GM23248 (cell line): Measurements from ENCODE around the gene SCGN.

Experiments used
- EZH2 ChIP-seq: fragments of 200-600 bp; sonication (generic); IDR thresholded peaks from 2 replicates; pipeline ENCODE4 v1.6.1; 2018; ENCODE audit warnings: antibody characterized with exemption, mild to moderate bottlenecking; ENCODE audit not compliant: insufficient read depth, poor library complexity, severe bottlenecking
- EZH2phosphoT487 ChIP-seq: fragments of 200-600 bp; sonication (generic); IDR thresholded peaks from 2 replicates; pipeline ENCODE4 v1.6.1; 2018; ENCODE audit warnings: antibody characterized with exemption, moderate library complexity, mild to moderate bottlenecking, low read depth; ENCODE audit not compliant: insufficient read depth

DNA sequence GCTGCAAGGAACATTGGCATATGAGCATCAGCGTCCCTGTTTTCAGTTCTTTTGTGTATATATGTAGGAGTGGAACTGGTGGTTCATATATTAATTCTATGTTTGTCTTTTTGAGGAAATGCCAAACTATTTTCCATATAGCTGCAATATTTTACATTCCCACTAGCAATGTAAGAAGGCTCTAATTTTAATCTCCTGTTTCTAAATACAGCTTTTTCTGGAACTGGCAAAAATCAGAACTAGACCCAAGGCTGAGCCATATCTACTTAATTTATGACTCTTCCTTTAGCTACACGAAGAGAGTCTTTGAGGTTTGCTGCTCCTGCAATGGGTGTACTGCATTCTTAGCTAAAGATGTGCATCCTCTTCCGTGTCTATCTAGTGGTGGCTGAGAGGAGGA, 52.0 kb downstream of the SCGN start:
- TF ChIP-seq EZH2 (no peak), EZH2phosphoT487 (no peak)
